GM21528 (cell line): ENCODE data around the gene LRIG1.
A peak's percentile ranks its signal among the peaks of the same experiment; 100 is the strongest.

Source experiments
- ATAC-seq: cut with Tn5 transposase; IDR thresholded peaks from one replicate; pipeline ENCODE4 v1.9.1; 2021; ENCODE audit warnings: mild to moderate bottlenecking, moderate library complexity; ENCODE audit not compliant: unreplicated experiment, low FRiP score

Gene LRIG1

DNA sequence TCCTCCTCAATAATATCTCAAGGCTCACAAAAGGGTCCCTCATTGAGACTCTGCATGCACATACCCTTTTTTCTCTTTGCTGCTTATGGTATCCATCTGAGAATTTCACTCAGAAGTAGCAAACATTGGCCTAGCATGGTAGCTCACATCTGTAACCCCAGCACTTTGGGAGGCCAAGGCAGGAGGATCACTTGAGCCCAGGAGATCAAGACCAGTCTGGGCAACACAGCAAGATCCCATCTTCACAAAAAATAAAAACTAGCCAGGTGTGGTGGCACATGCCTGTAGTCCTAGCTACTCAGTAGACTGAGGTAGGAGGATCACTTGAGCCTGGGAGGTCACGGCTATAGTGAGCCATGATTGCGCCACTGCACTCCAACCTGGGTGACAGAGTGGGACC is 11.7 kb downstream of the LRIG1 start:
- ATAC-seq: no peak

- ATAC-seq: no peak
These were observed 12.3 kb downstream of the LRIG1 start for GRCh38 chr3:66488492-66488891.

DNA sequence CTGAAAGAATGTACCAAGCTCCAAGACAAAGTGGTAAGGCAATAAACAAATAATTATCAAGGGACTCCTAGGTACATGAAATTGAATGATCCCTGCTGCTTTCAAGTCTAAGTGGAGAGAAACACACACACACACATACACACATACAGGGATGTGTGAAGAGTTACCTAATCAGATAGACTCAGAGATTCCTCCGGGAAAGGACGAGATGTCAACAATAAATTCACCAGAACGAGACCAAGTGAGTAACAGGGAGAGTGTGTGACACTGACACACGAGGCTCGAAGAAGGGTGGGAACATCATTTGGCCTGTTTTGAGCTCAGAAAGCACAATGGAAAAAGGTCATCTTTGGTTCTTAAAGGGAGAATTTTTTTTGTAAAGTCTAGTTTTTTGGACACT is 13.4 kb downstream of the LRIG1 start:
- ATAC-seq: no peak

DNA sequence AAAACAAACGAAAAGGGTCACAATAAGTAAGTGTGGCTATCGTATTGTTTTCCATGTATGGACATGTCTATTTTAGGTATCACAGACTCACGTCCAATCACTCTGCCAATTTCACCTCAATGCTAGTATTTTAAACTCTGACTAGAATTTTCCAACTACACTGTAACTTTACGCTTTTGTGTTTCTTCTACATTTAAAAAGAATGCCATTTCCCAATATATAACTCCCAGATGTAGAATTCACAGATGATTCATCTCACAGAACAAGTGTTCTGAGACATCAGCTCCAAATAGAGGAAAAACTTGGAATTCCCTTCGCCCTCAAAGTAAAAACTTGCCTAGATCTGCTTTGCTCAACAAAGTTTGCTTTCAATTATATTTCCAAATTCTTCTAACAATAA is 14.2 kb downstream of the LRIG1 start:
- no peak for ATAC-seq

- no peak for ATAC-seq
These were observed 14.6 kb downstream of the LRIG1 start for GRCh38 chr3:66486202-66486601.

DNA sequence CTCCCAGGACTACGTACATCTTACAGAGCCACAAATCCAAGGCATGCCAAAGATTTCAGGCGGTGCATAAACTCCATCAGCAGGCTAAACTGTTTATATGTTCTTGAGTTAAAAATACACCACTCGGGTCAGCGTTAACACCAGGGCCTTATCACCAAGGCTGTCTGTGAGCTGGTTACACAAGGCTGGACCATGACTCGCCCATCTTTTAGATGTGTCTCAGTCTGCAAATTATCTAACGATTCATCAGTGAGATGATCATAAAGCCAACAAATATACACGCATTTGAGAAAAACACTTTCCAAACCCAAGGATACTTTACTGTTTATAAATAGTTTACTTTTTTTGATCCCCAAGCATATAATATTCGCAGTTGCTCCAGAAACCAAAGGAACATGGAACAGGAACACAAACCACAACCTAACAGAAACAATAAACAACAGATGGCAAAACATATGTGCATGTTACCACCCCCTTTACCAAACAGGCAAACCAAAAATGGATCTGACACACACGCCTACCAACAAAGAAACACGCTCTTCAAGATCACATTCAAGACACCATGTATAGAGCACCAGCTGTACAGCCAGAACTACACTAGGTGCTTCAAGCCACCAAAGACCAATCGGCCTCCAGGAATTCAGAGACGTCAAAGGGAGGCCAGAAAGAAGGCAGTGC is 15.4 kb downstream of the LRIG1 start:
- no peak for ATAC-seq

- no peak for ATAC-seq
These were observed 16.5 kb downstream of the LRIG1 start for GRCh38 chr3:66484106-66484844.

DNA sequence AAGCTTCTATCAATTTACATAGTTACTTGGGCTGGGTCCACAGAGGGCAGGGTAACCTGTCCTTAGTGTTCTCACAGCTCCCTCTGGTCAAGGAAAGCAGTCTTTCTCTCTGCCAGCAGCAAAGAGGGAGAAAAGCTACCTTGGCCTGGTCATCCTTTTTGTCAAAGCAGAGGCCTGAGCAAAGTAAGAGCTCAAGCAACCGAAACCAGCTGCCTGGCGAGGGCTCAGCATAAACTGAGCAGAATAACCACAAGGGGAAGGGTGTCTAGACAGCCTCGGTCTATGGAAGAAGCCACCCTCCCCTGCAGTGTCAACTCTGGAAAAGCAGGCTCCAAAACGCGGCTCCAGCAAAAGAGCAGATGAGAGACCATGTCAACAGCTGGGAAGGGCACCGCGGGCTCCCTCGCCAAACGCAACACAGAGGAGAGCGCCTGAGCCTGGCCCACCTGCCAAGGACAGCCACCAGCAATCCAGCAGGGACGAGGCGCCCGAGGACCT is 17.4 kb downstream of the LRIG1 start:
- ATAC-seq: peak; percentile 45

- ATAC-seq: no peak
These were observed 17.8 kb downstream of the LRIG1 start for GRCh38 chr3:66483006-66483405.

- no peak for ATAC-seq
These were observed 18.8 kb downstream of the LRIG1 start for GRCh38 chr3:66482018-66482404.

DNA sequence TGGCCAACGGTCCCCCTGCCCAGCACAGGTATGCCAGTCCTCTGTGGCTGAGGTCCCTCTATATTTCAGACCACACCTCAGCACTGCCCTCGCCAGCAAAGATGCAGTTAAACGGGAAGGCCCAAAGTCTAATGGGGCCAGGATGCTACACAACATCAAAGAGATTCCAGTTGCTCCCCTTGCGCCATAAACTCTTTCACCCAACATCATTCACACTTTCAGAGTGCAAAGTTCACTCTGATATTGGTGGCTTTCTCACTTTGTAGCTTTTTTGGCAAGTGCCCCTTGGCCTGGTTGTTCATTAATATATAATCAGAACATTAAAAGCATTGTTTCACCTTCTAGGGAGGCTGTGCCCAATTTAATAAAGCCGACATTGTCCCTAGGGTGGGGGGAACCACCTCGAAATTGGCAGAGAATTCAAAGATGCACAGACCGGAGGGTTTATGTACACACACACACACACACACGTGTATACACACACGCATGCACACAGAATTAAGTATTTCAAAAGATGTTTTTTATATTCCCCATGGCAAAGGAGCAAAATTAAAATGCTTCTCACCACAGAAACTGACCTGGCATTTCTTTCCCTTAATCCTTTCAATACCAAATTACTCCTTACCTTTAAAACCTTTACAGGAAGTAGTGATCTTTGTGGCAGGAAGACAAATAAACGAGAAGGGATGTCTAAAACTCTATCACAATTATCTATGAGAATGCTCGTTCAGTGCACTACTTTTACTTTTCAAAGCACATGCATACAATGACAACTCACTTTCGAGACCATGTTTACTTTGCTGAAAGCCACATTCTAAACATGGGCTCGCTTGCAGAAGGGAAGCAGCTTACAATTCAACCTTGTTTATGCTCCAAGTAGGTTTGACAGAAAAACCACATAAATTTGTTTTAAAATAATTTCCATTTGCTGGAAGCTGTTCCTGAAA is 19.5 kb downstream of the LRIG1 start:
- ATAC-seq: no peak

GRCh38 chr3:66480666-66481065 is 20.2 kb downstream of the LRIG1 start:
- no peak for ATAC-seq

DNA sequence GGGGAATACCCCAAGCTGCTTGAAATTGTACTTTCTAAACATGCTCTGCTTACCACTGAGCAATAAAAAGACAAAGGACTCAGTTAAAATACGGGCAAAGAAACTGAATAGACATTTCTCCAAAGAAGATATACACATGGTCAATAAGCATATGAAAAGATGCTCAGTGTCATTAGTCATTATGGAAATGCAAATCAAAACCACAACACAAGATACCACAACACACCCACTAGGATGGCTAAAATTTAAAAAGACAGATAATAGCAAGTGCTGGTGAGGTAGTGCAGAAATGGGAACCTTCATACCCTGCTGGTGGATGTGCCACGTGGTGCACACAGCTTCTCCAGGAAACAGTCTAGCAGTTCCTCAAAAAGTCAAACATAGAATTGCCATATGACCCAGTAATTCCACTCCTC is 21.3 kb downstream of the LRIG1 start:
- ATAC-seq: no peak

DNA sequence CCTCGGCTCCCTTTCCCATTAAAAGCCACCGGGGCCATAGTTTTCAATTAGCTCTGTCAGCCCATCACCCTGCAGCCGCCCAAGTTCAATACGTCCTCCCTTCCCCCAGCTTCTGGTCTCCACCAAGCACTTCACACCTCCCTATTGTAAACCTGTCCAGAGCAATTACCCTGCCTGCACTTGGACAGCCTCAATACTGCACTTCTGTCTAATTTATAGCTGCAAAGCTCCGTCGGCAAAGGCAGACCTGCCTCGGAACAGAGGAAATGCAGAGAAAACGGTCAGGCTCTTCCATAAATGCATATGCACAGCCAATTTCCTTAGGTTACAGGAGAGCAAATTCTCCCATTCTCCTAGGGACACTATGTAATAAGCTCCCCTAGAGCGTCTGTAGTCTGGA is 21.9 kb downstream of the LRIG1 start:
- no peak for ATAC-seq

DNA sequence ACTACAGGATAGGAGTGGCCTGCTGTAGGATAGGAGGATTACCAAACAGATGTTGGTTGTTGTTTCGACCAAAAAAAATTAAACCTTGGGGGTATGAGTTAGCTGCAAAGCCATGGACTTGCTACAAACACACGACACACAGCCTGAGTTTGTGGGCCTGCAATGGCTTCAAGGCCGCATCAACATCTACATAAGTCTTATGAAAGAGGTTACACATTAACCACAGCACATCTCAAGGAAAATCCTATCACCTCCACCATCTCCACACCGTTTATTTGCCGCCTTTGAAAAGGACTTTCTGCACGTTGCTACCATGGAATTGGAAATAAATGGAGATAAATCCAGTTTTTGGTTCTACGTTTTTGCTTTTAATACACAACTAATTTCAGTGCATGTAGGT is 23.0 kb downstream of the LRIG1 start:
- no peak for ATAC-seq

DNA sequence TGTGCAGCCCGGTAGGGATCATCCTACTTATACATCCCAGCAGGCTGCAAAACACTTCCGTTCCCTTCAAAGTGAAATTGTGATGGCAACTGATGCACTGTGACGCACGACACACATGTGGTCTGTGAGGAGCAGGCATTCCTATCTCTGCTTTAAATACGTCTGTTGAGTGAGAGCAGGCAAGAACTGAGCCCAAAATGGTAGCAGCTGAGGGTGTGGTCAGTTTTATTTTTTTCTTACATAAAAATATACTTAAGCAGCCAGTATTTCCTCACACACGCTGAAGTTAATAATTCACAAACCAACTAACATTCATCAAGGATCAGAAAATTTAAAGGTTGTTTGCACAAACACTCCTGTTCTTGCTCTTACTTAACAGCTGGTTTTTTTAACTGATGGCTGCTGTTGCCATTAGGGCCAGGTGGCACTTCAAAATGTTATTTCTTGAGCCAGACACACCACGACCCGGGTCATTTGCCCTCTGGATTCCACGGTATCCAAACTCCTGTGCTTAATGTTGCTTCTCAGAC is 23.9 kb downstream of the LRIG1 start:
- no peak for ATAC-seq

DNA sequence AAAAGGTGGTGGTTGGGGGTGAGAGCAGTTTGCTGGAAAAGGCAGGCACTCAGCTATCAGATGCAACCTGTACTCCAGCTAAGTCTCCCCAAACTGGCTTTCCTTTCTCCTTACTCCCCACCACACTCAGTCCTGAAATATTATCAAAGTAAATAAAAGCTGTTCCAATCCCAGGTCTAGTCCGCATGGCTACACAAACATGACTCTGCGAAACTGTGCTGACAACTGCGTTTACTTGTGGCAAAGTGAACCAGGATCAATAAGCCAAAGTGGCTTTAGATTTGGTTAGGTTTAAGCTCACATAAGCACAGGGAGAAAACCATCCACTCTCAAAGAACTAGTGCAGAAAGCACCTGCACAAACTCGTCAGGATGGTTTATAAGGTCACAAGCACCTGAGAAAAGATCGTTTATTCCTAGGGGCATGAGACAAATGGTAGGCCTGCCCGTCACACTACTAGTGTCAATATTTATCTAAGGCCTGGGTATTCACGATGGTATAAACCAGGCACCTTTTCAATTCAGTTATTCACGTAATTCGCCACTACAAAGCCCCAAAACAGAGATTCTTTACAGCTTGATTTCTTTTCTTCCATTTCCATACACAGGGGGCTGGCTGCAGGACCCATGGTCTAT is 25.3 kb downstream of the LRIG1 start:
- ATAC-seq: no peak

DNA sequence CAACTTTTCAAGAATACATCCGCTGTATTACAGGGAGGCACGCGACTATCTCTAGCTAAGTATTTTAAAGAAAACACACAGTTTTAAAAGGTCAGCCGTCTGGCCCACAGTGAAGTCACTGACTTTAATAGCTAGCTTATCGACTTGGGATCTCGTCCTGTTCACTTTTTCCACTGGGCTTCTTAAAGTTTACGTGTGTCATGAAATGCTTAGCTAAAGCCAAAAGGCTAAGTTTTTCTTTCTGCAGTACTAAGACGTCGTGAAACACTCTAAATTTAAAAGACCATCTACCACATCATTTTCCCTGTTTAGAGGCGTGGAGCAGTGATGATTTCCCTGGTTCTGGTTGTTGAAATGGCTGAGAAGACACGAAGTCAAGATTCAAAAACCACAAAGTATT is 27.1 kb downstream of the LRIG1 start:
- no peak for ATAC-seq

- no peak for ATAC-seq
These were observed 27.6 kb downstream of the LRIG1 start for GRCh38 chr3:66473181-66473580.
